NCI-H226 (cell line): ENCODE measurements around the gene PRR20G.

ENCODE experiments used
- DNase-seq: peaks from one replicate; pipeline ENCODE4 v3.0.0-alpha.2; 2015

Gene PRR20G

GRCh38 chr3:127262533-127262932 lies 25.3 kb downstream of the PRR20G start:
- DNase-seq: no peak

GRCh38 chr3:127261925-127262324 lies 25.9 kb downstream of the PRR20G start:
- DNase-seq: no peak

DNA sequence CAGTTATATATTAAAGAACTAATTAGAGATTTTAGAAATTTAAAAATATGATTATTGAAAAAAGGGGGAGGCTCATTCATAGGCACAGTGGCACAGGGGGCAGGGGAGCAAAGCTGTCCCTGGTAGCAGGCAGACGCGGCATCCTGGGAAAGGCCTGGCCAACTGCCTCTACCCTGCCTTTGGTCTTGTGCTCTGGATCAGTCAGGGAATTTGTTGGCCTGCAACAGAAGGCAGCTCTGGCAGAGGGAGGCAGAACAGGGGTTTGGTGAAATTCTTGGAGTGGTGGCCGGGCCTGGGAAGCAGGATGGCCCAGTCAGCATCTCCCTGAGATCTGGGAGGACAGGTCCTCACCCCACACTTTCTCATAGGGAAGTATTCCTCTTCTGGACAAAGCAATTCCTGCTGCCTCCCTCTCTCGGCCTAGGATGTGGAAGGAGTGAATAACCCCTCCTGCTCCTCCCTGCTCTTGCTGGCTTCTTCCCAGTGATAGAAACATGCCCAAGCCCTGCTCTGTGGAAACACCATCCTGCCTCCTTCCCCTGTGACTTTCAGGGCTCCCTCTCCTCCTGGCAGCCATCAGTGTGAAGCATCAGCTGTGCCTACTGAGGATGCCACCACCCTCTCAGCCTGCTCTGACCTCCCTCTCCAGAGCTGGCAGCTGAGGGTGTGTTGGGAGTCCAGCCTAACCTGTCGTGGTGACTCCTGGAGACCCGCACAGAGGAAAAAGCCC lies 26.9 kb downstream of the PRR20G start:
- no peak for DNase-seq

- DNase-seq: no peak
Measured at GRCh38 chr3:127260416-127260815, 27.4 kb downstream of the PRR20G start.

- no peak for DNase-seq
Measured at GRCh38 chr3:127259882-127260281, 28.0 kb downstream of the PRR20G start.

DNA sequence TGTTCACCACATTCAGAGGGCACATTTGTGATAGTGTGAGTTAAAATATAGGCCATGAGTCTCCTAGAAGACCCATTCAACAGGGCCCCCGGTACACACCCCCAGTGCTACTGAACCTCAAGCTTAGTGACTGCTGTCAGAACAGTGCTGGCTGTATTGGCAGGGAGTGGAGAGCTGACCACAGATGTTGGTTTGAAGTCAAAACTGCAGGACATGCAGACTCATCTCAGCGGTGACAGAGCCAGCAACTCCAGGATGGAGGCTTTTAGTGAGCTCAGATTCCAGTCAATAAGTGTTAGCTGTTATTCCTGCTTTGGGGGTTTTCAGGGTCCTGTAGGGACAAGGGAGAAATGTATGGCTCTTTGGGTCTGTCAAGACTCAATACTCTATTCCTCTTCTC lies 29.1 kb downstream of the PRR20G start:
- no peak for DNase-seq

DNA sequence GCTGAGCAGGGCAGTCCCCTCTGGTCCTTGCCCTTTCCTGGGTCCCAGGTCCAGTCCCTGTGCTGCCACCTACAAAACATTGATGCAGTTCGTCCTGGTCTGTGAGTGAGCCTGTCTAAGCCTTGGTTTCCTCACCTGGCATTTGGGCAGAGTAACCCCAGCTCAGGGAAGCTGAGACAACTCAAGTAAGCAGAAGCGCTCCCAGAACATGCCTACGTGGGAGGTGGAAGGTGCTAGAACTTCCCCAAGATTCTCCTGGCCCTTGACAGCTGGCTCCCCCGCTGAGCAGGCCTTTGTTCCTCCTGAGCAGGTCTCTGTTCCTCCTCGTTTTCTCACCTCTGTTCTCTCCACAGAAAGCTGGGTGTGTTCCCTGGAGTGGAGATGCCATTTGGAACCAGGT lies 30.5 kb downstream of the PRR20G start:
- no peak for DNase-seq

DNA sequence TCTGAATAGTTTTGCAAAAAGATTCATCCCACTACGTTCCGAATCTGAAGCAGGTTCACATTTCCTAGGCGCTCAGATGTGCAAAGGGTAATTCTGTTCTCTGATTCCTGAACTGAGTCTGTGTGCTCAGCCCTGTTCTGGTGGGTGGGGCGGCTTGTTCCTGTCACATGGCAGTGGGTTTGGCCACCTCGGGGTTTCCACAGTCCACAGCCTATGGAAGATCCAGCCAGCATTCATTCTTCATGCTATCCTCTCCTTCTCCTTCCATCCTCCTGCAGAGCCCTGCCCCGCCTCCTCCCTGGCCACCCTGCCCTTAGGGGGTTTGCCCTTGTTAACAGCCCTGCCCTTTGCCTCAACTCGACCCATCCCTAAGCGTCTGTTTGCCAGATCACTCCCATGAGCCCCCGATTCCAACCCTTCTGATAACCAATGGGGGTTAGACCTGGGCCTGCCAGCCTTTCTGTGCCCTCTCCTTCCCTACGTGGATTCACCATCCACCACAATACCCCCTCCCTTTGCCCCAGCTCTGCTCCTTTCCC lies 31.0 kb downstream of the PRR20G start:
- DNase-seq: no peak

DNA sequence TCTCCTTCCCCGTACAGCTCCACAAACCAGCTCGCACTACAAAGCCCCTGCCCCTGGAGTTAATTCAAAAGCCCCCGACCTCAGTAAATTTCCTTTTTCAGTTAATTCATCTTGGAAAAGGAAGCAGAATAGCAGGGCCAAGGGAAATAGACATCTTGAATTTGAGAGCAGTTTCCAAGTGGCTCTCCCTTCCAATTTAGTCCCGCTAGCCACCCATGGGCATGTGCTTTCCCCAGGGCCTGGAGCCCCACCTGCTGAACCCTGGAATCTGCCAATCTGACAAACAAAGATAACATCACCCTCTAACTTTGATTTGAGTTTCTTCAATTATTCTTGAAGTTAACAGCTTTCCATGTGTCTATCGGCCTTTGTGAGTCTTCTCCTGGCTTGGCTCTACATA lies 31.7 kb downstream of the PRR20G start:
- no peak for DNase-seq

- DNase-seq: no peak
Measured at GRCh38 chr3:127255516-127255915, 32.3 kb downstream of the PRR20G start.

DNA sequence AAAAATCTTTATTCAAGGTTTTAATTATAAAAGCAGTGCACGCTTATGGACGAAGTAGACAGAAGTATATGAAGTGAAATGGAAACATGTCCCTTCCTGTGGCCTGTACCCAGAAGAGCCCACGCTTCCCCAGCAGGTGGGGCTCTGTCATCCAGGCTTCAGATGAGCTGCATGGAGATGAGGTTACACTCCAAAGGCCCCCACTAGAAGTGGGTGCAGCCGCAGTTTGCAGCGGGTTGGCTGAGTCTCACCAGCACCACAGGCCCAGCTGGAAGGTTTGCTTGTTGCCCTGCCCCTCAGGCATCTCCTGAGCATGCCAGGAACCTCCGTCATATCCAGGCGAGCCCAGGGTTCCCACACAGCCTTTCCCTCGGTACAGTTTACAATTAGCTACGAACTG lies 33.1 kb downstream of the PRR20G start:
- no peak for DNase-seq

DNA sequence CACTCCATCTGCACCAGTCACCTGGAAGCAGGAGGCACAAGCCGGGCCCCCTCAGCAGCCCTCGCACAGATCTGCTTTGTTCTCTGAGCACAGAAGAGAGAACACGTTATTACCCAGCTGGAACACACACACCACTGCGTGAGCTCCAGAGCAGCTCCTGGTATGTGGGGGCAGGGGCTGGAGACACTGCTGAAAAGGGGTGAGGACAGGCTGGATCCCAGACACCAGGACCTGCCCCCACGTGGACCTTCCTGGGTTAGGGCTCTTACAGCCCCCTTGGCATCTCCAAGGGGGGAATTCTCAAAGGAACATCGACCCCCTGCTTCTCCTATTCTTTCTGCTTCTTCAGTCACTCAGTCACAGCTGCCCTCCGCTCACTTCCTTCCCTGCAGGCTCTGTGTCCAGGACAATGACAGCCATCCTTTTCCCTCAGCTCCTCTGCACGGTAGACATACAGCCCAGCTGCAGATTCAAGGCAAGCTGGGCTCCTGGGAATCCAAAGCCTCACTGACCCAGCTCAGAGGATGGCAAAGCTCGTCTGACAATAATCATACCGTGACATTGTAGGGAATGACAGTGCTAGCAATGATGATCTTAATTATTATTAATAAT lies 33.7 kb downstream of the PRR20G start:
- no peak for DNase-seq

DNA sequence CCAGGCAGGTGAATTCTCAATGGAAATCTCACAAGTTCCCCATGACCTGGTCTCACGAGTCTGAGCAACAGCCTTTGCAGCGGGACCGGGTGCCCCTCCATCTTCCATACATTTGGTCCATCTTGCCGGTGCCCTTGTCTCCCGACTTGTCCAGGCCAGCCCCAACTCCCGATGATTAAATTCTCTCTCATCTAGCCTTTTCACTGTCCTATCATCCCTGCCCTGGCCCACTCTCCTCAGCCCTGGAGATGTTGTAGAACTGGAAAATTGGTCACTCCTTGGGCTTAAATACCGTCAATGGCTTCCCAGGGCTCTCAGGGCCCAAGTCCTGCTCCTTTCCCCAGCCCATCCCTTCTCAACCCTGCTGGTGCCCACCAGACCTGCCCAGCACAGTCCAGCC lies 34.4 kb downstream of the PRR20G start:
- DNase-seq: no peak

- DNase-seq: no peak
Measured at GRCh38 chr3:127252446-127252845, 35.4 kb downstream of the PRR20G start.

DNA sequence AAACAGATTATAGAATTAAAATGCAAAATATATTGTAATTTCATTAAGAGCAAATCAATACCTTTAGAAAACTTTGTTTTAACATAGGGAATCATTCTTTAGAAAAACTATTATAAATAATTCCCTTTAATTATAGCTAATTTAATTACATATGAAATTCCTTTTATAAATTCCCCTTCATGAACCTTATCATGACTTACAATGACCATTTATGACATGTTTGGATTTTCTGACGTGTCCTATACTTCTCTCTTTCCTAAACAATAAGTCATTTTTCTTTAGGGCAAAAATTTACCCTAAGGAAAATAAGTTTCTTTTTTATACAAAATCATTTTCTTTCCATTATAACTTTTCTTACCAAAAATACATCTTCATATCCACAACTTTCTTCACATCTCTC lies 37.8 kb downstream of the PRR20G start:
- DNase-seq: no peak

GRCh38 chr3:127247292-127247691 lies 40.6 kb downstream of the PRR20G start:
- no peak for DNase-seq

DNA sequence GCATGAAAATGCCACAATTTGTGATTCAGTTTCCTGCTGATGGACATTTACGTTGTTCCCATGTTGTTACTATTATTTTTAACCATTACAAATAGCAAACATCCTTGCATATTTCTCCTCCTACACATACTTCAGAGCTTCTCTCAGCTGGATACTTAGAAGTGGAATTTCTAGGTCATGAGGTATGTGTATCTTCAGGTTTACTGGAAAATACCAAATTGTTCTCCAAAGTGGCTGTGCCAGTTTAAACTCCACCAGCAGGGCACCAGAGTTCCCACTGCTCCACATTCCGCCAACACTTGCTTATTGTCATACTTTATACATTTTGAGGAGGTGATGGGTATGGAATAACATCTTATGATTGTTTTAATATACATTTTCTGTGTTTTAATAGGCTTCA lies 49.2 kb downstream of the PRR20G start:
- DNase-seq: peak; percentile 27

GRCh38 chr3:127237835-127238234 lies 50.0 kb downstream of the PRR20G start:
- DNase-seq: no peak

DNA sequence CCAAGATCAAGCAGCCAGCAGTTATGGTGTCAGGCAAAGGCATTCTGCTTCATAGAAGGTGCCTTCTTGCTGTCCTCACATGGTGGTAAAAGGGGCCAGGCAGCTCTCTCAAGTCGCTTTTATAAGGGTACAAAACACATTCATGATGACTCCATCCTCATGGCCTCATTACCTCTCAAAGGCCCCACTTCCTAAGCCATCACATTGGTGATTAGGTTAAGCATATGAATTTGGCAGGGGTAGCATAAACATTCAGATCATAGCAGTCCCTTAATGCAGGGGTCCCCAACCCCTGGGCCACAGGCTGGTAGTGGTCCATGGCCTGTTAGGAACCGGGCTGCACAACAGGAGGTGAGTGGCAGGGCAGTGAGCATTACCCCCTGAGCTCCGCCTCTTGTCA lies 52.1 kb downstream of the PRR20G start:
- DNase-seq: no peak

DNA sequence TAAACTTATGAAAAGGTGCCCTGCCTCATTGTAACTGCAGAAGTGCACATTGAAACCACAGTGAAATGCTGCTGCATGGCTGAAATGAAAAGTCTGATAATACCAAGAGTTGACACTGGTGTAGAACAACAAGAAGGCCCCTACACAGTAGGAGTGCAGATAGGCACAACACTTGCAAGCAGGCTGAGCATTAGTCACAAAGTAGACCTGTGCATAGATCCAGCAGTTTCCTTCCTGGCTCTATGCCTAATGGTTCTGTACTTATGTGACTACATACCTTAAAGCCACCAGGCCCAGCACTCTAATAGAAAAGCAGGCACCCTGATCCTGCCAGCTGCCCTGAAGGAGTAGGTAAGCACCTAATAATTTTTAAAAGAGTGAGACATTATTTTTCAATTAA lies 53.1 kb downstream of the PRR20G start:
- no peak for DNase-seq
